OCI-LY1 (cell line): Measurements from ENCODE around the gene REL.
A peak's percentile ranks its signal among the peaks of the same experiment; 100 is the strongest.

Source experiments
- H2AFZ ChIP-seq: fragments of 200-600 bp; sonication (generic), shearing (Covaris generic); 2 replicates; pipeline ENCODE4 v1.6.0; 2014; ENCODE audit warnings: antibody characterized with exemption, mild to moderate bottlenecking, low read length
- H3F3A ChIP-seq: fragments of 200-600 bp; sonication (generic), shearing (Covaris generic); 2 replicates; pipeline ENCODE4 v1.6.0; 2014; ENCODE audit warnings: mild to moderate bottlenecking, antibody characterized with exemption, low read length, moderate library complexity; ENCODE audit not compliant: insufficient read depth
- H3K27ac ChIP-seq: fragments of 200-600 bp; sonication (generic); 2 replicates; pipeline ENCODE4 v1.5.1; 2014; ENCODE audit warnings: low read length, mixed run types, mild to moderate bottlenecking, low read depth; ENCODE audit not compliant: poor library complexity, severe bottlenecking
- H3K27me3 ChIP-seq: fragments of 200-600 bp; sonication (generic); 2 replicates; pipeline ENCODE4 v1.6.0; 2014; ENCODE audit warnings: antibody characterized with exemption, mild to moderate bottlenecking, low read length, moderate library complexity; ENCODE audit not compliant: insufficient read depth
- H3K36me3 ChIP-seq: fragments of 200-600 bp; sonication (generic); 2 replicates; pipeline ENCODE4 v1.6.1; 2014; ENCODE audit warnings: mild to moderate bottlenecking, antibody characterized with exemption, low read length, moderate library complexity, mixed read lengths; ENCODE audit not compliant: insufficient read depth
- H3K4me1 ChIP-seq: fragments of 200-600 bp; sonication (generic); 2 replicates; pipeline ENCODE4 v1.5.1; 2014; ENCODE audit warnings: mild to moderate bottlenecking, low read length, moderate library complexity; ENCODE audit not compliant: insufficient read depth, severe bottlenecking
- H3K4me2 ChIP-seq: fragments of 200-600 bp; sonication (generic), shearing (Covaris generic); 2 replicates; pipeline ENCODE4 v1.6.1; 2014; ENCODE audit warnings: low read length
- H3K4me3 ChIP-seq: fragments of 200-600 bp; sonication (generic); 2 replicates; pipeline ENCODE4 v1.5.1; 2014; ENCODE audit warnings: low read length, low read depth, mild to moderate bottlenecking, mixed read lengths; ENCODE audit not compliant: poor library complexity, severe bottlenecking
- H3K79me2 ChIP-seq: fragments of 200-600 bp; shearing (Covaris generic); 2 replicates; pipeline ENCODE4 v1.6.1; 2016; ENCODE audit warnings: mixed run types, low read length, mixed read lengths; ENCODE audit not compliant: insufficient read depth
- H3K9ac ChIP-seq: fragments of 200-600 bp; sonication (generic), shearing (Covaris generic); 2 replicates; pipeline ENCODE4 v1.6.1; 2014; ENCODE audit warnings: mild to moderate bottlenecking, low read length, mixed read lengths
- H3K9me2 ChIP-seq: fragments of 200-600 bp; sonication (generic), shearing (Covaris generic); 2 replicates; pipeline ENCODE4 v1.6.1; 2014; ENCODE audit warnings: low read depth, mild to moderate bottlenecking, low read length, mixed read lengths
- H3K9me3 ChIP-seq: fragments of 200-600 bp; shearing (Covaris generic); 2 replicates; pipeline ENCODE4 v1.6.1; 2014; ENCODE audit warnings: low read length, mixed read lengths
- H4K20me1 ChIP-seq: fragments of 200-600 bp; sonication (generic), shearing (Covaris generic); 2 replicates; pipeline ENCODE4 v1.6.0; 2016; ENCODE audit warnings: mild to moderate bottlenecking, low read length; ENCODE audit not compliant: insufficient read depth
- CTCF ChIP-seq: fragments of 200-600 bp; sonication (generic), shearing (Covaris generic); IDR thresholded peaks from 2 replicates; pipeline ENCODE4 v1.5.1; 2017; ENCODE audit warnings: mild to moderate bottlenecking, antibody characterized with exemption, low read length, moderate library complexity, mixed read lengths
- EZH2 ChIP-seq: fragments of 200-600 bp; sonication (generic), shearing (Covaris generic); IDR thresholded peaks from 2 replicates; pipeline ENCODE4 v1.8.0; 2017; ENCODE audit warnings: borderline replicate concordance, mixed run types, mild to moderate bottlenecking, antibody characterized with exemption, low read length, moderate library complexity, mixed read lengths

The REL gene

GRCh38 chr2:60934165-60934722 lies 52.9 kb downstream of the REL start:
- Histone ChIP-seq H2AFZ (no peak overlapping the region), H4K20me1 (no peaks in the 10 kb centered on the region), H3K27ac (no peak overlapping the region), H3K9ac (no peak overlapping the region), H3K4me3 (no peak overlapping the region), H3K9me3 (no peaks in the 10 kb centered on the region), H3K4me2 (no peak overlapping the region), H3K4me1 (no peaks in the 10 kb centered on the region), H3F3A (peaks cover 14% of the 10 kb centered on the region; the same call in 1 of the 2 replicates), H3K36me3 (peaks cover 93% of the 10 kb centered on the region), H3K79me2 (no peaks in the 10 kb centered on the region), H3K27me3 (no peaks in the 10 kb centered on the region), H3K9me2 (no peaks in the 10 kb centered on the region)
- TF ChIP-seq EZH2: no peak
- no peak for TF ChIP-seq CTCF

DNA sequence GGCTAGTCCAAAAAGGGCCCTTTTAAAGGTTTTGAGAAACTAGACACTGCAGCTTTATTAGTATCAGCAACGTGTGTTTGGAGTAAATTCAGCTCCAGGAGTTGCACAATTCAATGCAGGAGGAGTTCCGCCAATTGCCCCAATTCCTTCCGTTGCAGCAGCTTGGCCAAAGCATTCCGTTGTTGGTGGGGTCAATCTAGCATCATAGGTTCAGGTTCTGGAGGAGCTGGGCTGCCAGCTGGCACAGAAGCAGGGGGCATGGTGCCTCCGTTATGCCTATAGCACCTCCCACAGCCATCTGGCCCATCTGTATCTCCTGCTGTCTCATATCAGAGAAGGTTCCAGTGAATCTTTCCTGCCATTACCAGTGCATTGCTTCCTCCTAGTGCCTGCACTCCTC lies 55.4 kb downstream of the REL start:
- H3K9me2 ChIP-seq: no peaks in the 10 kb centered on the region
- H2AFZ ChIP-seq: no peak overlapping the region
- no peaks in the 10 kb centered on the region for H3K79me2 ChIP-seq
- peak overlapping the region; percentile 24 for H3K27ac ChIP-seq
- peaks cover 90% of the 10 kb centered on the region for H3K36me3 ChIP-seq
- H3F3A ChIP-seq: peaks cover 7% of the 10 kb centered on the region; the same call in 1 of the 2 replicates
- H3K4me3 ChIP-seq: no peak overlapping the region
- no peak for TF ChIP-seq EZH2
- no peak for TF ChIP-seq CTCF
- no peaks in the 10 kb centered on the region for H3K9me3 ChIP-seq
- no peak overlapping the region for H3K4me2 ChIP-seq
- H4K20me1 ChIP-seq: no peaks in the 10 kb centered on the region
- no peaks in the 10 kb centered on the region for H3K4me1 ChIP-seq
- no peaks in the 10 kb centered on the region for H3K27me3 ChIP-seq
- no peak overlapping the region for H3K9ac ChIP-seq

- Histone ChIP-seq H2AFZ (no peak overlapping the region), H3K9me3 (no peaks in the 10 kb centered on the region), H3K9ac (no peak overlapping the region), H3K9me2 (no peaks in the 10 kb centered on the region), H3K27me3 (no peaks in the 10 kb centered on the region), H3K4me1 (no peaks in the 10 kb centered on the region), H3K27ac (no peak overlapping the region), H4K20me1 (no peaks in the 10 kb centered on the region), H3K79me2 (no peaks in the 10 kb centered on the region), H3K36me3 (peaks cover 84% of the 10 kb centered on the region), H3K4me2 (no peak overlapping the region), H3F3A (peaks cover 11% of the 10 kb centered on the region; the same call in 1 of the 2 replicates), H3K4me3 (no peak overlapping the region)
- TF ChIP-seq CTCF (no peak), EZH2 (no peak)
These were observed 56.9 kb downstream of the REL start for GRCh38 chr2:60938301-60938700.
